Measurements from ENCODE around the gene NDUFB7.
"Not testable (repeated sequence)": the region's sequence is repeated elsewhere in the genome, so short reads cannot be mapped to it uniquely, and the experiment has no call there.

The NDUFB7 gene

DNA sequence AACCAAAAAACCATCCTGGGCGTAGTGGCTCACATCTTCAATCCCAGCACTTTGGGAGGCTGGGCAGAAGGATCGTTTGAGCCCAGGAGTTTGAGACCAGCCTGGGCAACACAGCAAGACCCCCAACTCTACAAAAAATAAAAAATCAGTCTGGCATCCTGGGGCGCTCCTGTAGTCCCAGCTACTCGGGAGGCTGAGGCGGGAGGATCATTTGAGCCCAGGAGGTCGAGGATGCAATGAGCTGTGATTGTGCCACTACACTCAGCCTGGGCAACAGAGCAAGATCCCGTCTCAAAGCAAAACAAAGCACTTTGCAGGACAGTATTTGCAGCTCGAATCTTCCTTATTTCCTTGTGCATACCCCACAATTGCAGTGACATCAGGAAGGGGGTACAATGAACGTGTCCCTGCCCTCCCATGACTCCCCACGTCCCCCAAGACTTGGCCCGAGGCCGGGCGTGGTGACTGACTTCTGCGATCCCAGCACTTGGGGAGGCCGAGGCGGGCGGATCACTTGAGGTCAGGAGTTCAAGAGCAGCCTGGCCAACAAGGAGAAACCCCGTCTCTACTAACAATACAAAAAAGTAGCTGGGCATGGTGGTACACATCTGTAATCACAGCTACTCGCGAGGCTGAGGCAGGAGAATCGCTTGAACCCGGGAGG, 870 bp downstream of the NDUFB7 start:
- no peak for DNase-seq (ENCODE audit: low read depth)

DNA sequence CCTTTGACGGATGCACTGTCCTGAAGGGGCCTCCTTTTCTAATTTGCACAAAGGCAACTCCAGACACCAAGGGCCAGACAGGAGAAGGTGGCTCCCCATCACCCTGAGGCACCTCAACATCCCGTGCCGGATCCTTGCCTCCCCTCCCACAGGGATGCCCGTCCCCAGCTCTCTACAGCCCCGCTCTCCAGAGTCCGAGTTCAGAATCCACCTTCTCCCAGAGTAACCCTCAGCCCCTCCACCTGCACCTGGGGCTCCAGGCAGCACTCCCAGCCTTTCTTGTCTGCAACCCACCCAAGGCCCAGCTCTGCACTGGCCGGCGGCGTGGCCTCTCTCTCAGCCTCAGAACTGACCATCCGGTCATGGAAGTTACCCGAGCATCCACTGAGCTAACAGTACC, 4.8 kb downstream of the NDUFB7 start:
- no peak for DNase-seq (ENCODE audit: low read depth)

DNA sequence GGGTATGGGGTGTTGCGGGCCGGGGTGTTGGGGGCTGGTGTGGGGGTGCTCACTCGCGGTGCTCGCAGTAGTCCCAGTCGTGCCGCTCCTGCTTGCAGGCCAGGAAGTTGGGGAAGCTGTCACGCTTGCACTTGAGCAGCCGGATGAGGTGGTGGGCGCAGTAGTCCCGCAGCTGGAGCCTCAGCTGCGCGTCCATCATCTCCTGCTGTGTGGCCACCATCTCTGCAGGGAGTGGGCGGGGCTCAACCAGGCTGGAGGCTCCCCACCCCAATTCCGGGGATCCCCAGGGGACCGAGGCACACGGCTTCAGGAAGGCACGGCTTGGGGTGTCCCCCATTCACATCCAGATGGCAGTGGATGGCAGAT, 5.2 kb downstream of the NDUFB7 start:
- no peak for DNase-seq (ENCODE audit: low read depth)

DNA sequence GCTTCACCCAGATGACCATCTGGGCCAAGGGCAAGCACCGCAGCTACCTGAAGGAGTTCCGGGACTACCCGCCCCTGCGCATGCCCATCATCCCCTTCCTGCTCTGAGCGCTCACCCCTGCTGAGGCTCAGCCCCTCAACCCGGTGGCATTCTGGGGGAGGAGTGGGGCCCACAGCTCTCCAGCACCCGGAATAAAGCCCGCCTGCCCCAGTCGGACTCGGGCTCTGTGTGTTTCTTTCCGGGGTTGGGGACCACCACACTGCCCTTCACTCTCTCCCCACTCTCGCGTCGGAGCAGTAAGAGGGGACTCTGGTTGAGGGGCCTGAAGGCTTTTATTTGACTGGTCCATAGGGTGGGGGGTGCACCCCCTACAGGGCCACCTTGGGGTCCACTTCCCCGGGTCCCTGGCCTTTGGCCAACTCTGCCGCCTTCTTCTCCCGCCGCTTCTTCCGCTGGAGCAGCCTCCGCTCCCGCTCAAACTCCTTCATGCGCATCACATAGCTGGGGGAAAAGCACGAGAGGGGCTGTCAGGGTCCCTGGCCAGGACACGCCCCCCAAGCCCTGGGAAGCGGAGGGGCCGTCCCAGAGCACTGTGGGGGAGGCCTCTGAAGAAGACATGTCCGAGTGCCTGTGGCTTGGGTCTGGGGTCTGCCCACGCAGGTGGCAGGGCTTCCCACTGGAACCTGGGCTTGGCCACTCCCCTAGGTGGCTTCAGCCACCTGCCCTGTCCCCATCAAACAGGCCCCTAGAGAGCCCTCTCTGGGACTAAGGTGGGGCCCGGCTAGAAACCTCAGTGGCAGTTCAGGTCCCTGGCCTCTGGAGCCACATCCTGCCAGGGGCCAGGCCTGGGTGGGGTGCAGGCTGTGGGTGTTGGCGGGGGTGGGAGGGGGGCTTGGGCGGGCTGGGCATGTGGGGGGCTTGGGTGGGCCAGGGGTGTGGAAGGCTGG, 5.8 kb downstream of the NDUFB7 start:
- no peak for DNase-seq (ENCODE audit: low read depth)

DNA sequence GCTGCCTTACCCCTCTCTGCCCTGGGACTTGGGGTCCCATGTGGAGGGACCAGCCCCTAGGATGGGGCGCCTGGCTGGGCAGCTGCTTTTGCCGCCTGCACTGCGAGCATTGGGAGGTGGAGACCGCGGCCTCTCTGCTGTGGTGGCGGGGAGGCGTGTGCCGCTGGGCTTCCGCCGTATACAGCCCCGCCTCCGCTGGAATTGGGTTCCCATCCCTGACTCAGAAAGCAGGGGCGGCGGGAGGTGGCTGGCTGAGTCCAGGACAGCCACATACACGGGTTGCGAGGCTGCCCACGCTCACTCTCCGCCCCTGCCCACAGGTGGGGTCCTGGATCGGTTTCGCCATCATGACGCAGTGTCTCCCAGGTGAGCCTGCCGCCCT, 6.6 kb downstream of the NDUFB7 start:
- no peak for DNase-seq (ENCODE audit: low read depth)

DNA sequence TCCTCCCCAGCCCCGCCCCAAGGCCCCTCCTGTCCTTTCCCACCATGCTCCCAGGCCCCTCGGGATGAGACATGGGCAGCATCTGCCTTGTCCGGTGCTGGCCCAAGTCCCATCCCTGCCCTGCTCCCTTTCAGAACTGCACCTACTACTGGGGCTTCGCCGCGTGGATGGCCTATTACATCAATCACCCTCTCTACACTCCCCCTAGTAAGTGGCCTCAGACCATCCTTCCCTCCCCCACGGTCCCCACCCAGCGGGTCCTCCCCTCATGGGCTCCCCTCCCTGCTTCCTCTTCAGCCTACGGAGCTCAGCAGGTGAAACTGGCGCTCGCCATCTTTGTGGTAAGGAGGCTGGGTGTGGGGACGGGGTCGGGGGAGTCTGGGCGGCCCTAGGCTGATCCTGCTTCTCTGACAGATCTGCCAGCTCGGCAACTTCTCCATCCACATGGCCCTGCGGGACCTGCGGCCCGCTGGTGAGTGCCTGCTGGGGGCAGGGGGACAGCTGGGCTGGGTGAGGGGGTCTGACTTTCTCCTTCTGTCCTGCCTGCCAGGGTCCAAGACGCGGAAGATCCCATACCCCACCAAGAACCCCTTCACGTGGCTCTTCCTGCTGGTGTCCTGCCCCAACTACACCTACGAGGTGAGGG, 7.1 kb downstream of the NDUFB7 start:
- not testable (repeated sequence) for DNase-seq (ENCODE audit: low read depth)

DNA sequence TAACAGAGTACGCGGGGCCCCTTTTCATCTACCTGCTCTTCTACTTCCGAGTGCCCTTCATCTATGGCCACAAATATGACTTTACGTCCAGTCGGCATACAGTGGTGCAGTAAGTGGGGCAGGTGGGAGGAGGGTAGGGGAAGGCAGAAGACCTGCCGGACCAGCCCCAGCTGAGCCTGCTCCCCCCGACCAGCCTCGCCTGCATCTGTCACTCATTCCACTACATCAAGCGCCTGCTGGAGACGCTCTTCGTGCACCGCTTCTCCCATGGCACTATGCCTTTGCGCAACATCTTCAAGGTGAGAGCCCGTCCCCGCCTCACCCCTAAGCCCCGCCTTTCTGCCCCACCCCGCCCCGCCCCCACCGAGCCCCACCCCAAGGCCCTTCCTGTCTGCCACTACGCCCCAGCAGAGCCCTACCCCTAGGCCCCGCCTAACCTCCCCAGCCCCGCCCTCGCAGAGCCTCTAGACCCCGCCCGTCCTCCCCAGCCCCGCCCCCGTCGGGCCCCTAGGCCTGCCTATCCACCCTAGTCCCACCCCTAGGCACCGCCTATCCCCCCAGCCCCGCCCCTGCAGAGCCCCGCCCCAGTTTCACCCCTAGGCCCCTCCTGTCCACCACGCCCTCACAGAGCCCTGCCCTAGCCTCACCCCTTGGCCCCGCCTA, 7.7 kb downstream of the NDUFB7 start:
- peak; percentile 37 for DNase-seq (ENCODE audit: low read depth)

DNA sequence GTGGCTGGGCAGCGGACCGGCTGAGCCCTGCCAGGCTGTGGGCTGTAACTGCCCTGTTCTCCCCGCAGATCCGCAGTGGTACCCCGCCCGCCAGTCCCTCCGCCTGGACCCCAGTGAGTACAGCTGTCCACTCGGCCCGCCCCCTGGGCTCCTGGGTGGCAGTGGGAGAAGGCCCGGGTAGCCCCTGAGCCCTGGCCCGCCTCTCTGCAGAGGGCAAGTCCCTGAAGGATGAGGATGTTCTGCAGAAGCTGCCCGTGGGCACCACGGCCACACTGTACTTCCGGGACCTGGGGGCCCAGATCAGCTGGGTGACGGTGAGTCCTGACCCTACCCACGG, 8.3 kb downstream of the NDUFB7 start:
- DNase-seq (ENCODE audit: low read depth) = no peak

DNA sequence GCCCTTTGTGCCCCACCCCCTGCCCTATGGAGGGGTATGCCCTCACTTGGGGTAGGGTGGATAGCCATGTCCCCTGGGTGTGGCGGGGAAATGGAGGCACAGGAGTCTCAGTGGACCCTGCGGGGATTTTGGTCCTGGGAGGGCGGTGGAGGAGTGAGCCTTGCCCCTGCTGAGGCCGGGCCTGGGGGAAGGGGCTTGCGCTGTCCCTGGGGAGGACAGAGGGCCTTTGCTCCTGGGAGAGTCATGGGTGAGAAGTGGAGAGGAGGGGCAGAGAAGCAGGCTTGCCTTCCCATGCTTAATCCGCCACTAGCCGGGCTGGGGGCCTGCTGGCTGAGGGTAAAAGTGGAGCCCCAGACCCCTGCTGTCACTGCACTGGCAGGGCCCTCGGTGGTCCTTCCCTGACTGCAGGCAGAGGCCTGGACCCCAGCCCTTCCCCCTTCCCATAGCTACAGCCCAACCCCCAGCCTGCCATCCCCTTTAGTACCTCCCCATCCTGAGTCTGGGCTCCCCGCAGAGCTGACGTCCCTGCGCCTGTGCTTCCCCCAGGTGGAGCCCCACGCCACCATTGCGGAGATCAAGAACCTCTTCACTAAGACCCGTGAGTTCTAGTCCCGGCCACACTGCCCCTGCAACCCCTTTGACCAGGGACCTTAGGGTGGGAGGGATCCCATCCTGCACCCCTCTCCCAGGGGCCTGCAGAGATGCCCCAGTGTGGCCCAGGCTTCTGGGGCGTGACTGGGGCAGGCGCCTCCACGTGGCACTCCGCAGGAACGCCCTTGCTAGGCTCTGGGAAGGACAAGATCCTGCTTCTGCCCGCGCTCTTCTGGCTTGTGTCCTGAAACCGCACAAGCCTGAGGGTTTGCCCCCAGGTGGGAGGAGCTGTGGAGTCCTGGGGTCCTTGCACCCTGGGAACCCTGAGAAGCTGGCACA, 8.9 kb downstream of the NDUFB7 start:
- DNase-seq (ENCODE audit: low read depth) = no peak

DNA sequence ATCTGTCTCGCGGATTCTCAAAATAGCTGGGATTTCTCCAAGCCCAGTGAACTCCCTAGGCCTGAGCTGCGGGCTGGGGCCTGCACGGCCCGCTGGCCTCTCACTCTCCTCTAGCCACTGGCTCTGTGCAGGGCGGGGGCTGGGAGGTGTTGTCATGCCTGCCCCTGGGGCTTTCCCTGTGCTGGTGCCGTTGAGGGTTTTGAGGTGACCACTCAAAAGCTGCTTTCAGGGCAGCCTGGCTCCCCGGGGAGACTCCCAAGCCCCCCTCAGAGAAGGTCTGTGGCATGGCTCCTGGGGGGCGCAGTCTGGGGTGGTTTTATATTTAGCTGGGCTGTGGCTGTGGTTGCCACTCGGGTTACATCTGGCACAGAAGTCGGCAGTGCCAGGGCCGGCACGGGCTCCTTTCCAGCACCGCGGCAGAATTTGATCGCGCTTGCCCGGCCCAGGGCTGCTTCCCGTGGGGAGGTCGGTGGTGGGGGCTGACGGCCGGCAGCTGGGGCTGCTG, 10.0 kb downstream of the NDUFB7 start:
- DNase-seq (ENCODE audit: low read depth) = peak; percentile 49

DNA sequence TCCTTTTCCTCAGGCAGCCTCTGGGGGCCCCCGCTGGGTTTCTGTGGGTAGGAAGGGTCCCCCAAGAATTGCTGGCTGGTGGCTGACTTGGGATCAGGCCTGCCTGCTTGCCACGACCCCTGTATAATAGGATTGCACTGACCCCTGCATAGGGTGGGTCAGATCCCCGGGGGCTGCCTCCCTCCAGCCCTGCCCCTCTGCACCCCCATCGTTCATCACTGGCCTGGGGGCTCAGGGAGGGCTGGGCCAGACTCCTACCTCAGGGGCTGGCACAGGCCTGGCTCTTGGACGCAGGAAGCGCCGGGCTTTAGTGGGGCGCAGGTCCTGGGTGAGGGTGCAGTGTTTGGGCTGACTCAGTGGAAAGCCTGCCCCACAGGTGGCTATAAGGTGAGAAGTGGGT, 10.6 kb downstream of the NDUFB7 start:
- DNase-seq (ENCODE audit: low read depth) = no peak

DNA sequence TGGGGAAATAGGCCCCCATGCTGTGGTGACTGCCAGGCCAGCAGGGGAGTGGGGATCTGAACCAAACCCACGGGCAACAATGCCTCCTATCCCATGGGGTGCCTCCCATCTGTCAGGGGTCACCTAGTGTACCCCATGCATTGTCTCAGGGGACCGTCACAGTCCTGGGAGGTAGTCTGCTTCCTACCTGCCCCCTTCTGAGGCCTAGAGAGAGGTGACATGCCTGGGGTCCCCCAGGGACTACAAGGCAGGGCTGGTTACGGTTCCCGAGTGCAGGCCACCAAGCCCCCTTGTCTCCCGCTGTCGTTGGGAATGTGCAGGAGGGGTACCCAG, 11.1 kb downstream of the NDUFB7 start:
- no peak for DNase-seq (ENCODE audit: low read depth)

DNA sequence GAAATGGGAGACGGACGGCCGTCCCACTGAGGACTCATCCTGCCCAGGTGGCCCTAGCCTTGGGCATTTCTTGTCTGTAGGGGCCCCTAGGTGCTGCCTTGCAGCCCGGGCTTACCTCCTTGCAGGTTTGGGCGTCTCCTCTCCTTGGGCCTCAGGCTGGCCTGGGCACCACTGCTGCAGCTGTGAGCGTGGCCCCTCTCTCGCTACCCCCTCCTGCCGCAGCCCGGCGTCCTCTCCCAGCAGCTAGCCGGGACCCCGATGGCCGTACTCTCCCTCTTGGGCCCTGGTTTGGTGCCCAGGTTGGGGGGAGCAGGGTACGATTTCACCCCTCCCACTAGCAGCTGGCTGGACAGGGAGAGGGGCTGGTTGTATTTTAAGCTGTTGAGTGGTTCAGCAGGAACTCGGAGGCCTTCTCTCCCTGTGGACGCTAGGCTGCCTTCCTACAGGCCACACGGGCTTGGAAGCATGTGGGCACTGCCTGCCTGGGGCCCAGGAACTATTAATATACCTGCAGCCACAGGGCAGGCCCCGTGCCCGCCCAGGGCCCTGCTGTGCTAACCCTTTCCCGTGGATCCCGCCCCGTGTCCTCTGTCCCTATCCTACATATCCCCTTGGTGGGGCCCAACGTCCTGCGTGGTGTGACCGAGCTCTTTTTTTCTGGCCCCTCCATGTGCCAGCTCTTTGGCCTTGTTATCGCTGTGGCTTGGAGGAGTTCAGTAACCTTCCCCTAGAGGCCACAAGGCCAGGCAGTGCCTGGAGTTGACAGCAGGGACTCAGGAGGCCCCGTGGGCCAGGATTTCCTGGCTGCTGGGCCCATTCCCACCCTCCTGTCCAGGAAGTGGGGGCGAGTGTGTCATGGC, 11.7 kb downstream of the NDUFB7 start:
- DNase-seq (ENCODE audit: low read depth) = no peak

DNA sequence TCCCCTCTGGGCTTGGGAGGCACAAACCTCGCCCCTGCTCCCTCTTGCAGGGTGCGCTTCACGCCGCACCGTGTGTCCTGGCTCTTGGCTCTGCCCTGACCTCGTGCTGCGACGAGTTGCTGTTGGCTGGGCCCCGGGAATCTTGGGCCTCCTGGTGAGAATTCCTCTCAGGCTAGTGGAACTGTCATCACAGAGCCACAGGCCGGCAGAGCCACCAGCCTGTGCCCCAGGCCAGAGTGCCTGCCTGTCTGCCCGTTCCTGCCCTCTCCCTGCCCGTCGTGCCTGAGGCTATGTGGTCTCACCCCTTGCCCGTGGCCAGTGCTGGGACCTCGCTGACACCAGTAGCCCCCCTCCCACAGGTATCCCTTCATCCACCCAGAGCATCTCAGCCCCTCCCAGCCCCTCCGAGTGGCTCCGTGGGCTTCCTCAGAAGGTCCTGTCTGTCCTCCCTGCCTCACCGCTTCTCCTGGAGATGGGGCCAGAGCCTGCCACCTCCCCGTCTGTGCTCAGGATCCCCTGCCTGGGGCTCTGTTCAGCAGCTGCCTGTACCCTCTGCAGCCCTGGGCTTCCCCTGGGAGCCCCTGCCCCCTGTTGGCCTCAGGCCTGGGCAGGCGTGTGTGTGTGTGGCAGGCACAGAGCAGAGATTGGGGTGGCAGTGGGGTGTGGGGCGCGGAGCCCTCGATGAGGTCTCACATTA, 13.3 kb downstream of the NDUFB7 start:
- DNase-seq (ENCODE audit: low read depth) = no peak

DNA sequence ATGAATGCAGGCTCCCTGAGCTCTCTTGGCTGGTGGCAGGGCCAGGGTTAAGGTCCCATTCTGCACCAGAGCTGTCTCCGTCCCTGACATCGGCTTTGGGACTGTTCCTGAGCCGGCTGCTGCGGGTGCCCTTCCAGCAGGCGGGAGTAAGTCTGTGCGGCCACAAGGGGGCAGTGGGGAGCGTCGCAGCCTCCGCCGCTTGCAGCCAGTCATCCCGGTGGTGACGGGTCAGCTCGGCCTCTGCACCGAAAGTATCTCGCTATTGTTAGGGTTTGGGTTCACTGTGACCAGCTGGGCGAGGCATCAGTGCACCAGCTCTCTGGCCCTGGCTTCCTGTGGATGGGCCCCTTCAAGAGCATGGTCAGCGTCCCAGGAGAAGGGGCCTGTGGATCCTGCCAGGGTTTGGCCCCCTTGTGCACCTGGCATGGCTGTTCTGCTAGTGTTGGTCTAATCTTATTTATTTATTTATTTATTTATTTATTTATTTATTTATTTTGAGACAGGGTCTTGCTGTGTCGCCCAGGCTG, 15.1 kb downstream of the NDUFB7 start:
- peak; percentile 68 for DNase-seq (ENCODE audit: low read depth)

DNA sequence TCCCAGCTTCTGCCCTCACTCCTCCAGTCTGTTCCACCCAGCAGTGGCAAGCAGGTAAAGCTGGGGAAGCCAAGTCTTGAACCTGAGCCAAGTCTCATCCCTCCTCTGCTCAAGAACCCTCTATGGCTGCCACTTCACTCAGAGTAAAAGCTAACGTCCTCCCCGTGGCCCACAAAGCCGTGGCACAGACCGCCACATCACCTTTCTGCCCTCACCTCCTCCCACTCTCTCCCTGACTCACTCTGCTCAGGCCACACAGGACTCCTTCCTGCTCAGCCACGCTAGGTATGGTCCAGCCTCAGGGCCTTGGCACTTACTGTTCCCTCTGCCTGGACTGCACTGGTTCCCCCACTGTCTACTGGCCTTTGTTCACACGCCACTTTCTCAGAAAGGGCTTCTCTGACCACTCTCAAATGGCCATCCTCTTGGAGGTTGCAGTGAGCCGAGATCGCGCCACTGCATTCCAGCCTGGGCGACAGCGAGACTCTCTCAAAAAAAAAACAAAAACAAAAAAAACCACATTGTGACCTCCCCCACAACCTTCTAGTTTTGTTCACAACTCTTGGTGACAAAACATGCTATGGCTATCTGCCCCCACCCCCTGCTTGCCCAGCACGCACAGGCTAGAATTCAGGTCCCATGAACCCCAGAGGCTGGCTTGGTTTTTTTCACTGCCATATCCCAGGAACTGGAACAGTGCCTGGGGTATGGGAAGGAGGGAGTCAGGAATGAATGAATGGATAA, 15.8 kb downstream of the NDUFB7 start:
- DNase-seq (ENCODE audit: low read depth) = peak; percentile 66

DNA sequence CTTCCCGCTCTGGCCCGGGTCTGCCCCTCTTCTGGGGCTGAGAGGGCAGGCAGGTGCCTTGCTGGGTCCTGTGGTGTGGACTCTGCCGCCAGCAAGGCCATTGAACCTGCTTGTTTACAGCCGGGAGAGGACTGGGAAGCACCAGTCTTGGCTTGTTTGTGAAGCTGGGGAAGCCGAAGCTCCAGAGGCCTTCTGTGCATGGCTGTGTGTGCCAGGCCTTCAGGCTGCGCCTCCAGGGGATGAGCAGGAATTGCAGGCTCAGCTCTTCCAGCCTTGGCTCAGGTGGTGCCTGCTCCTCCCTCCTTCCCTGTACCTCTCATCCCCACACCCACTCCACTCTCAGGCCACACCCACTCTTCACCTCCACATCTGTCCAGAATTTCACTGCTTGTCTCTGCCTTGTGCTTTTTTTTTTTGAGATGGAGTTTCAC, 17.5 kb downstream of the NDUFB7 start:
- DNase-seq (ENCODE audit: low read depth) = no peak

DNA sequence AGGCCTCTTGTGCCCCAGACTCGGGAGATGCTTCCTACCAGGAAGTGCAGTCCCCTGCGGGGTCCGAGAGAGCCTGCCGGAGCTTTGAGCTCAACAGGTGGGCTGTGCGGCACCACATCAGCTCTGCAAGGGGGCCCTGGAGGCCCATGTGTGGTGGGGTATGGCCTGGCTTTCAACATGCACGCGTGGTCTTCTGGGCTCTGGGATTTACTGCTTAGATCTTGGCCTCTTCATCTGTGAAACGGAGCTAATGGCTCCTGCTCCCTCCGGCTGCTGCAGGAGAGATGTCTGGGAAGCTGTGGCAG, 18.0 kb downstream of the NDUFB7 start:
- no peak for DNase-seq (ENCODE audit: low read depth)

All from amniotic epithelial cell (primary cell).